T-cell (primary cell): ENCODE data around the gene SLC6A16. TPM values are rescaled to one million over a fixed set of nuclear protein-coding genes. Genes with fewer than 3 reads are reported as not detected.
"Not testable (repeated sequence)": the region's sequence is repeated elsewhere in the genome, so short reads cannot be mapped to it uniquely, and the experiment has no call there.

Source experiments
- ATAC-seq, 4 experiments: fragments of 200-7000 bp in 3 of 4; fragments of 150-1000 bp in 1 of 4; cut with Tn5 transposase; replicated peaks in 1 of 4; 1 replicate in 3 of 4; 2 replicates in 1 of 4; pipeline ENCODE4 v1.10.0; 2021; ENCODE audit warnings: moderate library complexity in 3 of 4, mild to moderate bottlenecking in 2 of 4, moderate number of reproducible peaks in 1 of 4
- CTCF ChIA-PET, 2 donors: fragments of 300-600 bp; sonication (Branson Sonifier 250); formaldehyde crosslinking; loops; one replicate each; lab custom pipeline; 2022; ENCODE audit warnings: antibody characterized with exemption in 2 of 2; lab: Charles Lee
- POLR2A ChIA-PET, 2 donors: fragments of 300-600 bp; sonication (Branson Sonifier 250); formaldehyde crosslinking; loops; one replicate each; lab custom pipeline; 2022; ENCODE audit warnings: antibody characterized with exemption in 2 of 2; lab: Charles Lee
- DNase-seq, 35 experiments: peaks; one replicate each; pipeline versions ENCODE4 v3.0.0 to v3.0.0-alpha.2; 2013 to 2023
- H3K27ac ChIP-seq: one replicate; pipeline ENCODE4 v1.5.1; 2013; ENCODE audit warnings: low read length
- H3K27me3 ChIP-seq, 2 experiments: replicated peaks in 1 of 2; 1 replicate in 1 of 2; 2 replicates in 1 of 2; pipeline versions ENCODE4 v1.6.1 to v1.7.0; 2013; ENCODE audit warnings: low read length in 1 of 2, mixed read lengths in 1 of 2; ENCODE audit not compliant: control insufficient read depth in 2 of 2, insufficient read depth in 2 of 2; ENCODE audit errors: extremely low read depth in 1 of 2
- H3K36me3 ChIP-seq, 2 donors: 1 replicate in 1 of 2; 2 replicates in 1 of 2; pipeline versions ENCODE4 v1.6.1 to v1.7.0; 2013; ENCODE audit warnings: low read length in 1 of 2; ENCODE audit not compliant: control insufficient read depth in 2 of 2, insufficient read depth in 1 of 2; ENCODE audit errors: extremely low read depth in 1 of 2
- H3K4me1 ChIP-seq, 2 experiments: 1 replicate in 1 of 2; 2 replicates in 1 of 2; pipeline versions ENCODE4 v1.6.1 to v1.7.0; 2013; ENCODE audit warnings: low read length in 2 of 2, mixed read lengths in 1 of 2; ENCODE audit not compliant: insufficient read depth in 2 of 2, control insufficient read depth in 1 of 2; ENCODE audit errors: extremely low read depth in 1 of 2
- H3K4me3 ChIP-seq, 2 donors: 1 replicate in 1 of 2; 2 replicates in 1 of 2; pipeline versions ENCODE4 v1.5.1 to v1.7.0; 2013; ENCODE audit warnings: mild to moderate bottlenecking in 2 of 2, low read length in 1 of 2, moderate library complexity in 1 of 2; ENCODE audit not compliant: control insufficient read depth in 1 of 2; ENCODE audit errors: extremely low read depth in 1 of 2
- H3K9me3 ChIP-seq: 2 replicates; pipeline ENCODE4 v1.7.0; 2013
- H3K27ac Mint-ChIP-seq, 2 donors: one replicate each; pipeline ENCODE4 v1.8.0; 2020 to 2021; ENCODE audit warnings: mild to moderate bottlenecking in 2 of 2, mixed read lengths in 2 of 2
- H3K27me3 Mint-ChIP-seq, 2 donors: one replicate each; pipeline ENCODE4 v1.8.0; 2021 to 2022; ENCODE audit warnings: mixed read lengths in 2 of 2
- H3K36me3 Mint-ChIP-seq: one replicate; pipeline ENCODE4 v1.8.0; 2021; ENCODE audit warnings: mixed read lengths
- H3K4me1 Mint-ChIP-seq, 3 donors: one replicate each; pipeline ENCODE4 v1.8.0; 2020 to 2022; ENCODE audit warnings: mixed read lengths in 3 of 3, mild to moderate bottlenecking in 1 of 3
- H3K4me3 Mint-ChIP-seq, 3 donors: one replicate each; pipeline ENCODE4 v1.8.0; 2020 to 2022; ENCODE audit warnings: mild to moderate bottlenecking in 3 of 3, mixed read lengths in 3 of 3, moderate library complexity in 3 of 3
- H3K9me3 Mint-ChIP-seq, 3 donors: one replicate each; pipeline ENCODE4 v1.8.0; 2020 to 2022; ENCODE audit warnings: mixed read lengths in 3 of 3
- WGBS: methylation state at CpG from one replicate; pipeline ENCODE4 v1.1.5; 2013; ENCODE audit warnings: missing lambda C conversion rate; ENCODE audit not compliant: insufficient coverage; 5-methylcytosine and 5-hydroxymethylcytosine counted together
- total RNA-seq, 35 experiments: library from RNA in 6 of 35; stranded (reverse) in 6 of 35; fragments of 120-200 nt in 1 of 35; gene quantifications; one replicate each; pipeline versions ENCODE4 v1.2.1 to v1.2.4 and lab custom pipeline; 2013 to 2026

Gene SLC6A16
- total RNA-seq (1 to 10 TPM; 5.4 to 8.1 (median 6.4) TPM), total RNA-seq (lab: John Stamatoyannopoulos, UW) (0.28 to 8.6 (median 3.0) reads per million in 29 experiments)
- 5.3 TPM for total RNA-seq (2013)

GRCh38 chr19:49324801-49325576 lies at the start of gene SLC6A16:
Gene SLC6A16, minus strand, starts transcription at chr19:49325191. Its CDS starts 13,844 bp downstream, at chr19:49311347.
- 89% methylated on average over 24 of the region's 38 CpGs for WGBS
- H3K36me3 ChIP-seq, result peaks cover 10 to 12% of the 10 kb centered on the region in 2 donors
- H3K9me3 ChIP-seq, result no peaks in the 10 kb centered on the region
- no peak within 1 kb of the TSS for H3K4me3 ChIP-seq
- DNase-seq (no peak), ATAC-seq (no peak)
- Mint-ChIP-seq H3K36me3 (peaks cover 24% of the 10 kb centered on the region), H3K27ac (no peak within 1 kb of the TSS), H3K27me3 (no peaks in the 10 kb centered on the region), H3K4me3 (no peak within 1 kb of the TSS), H3K4me1 (peaks cover 18 to 31% (median 21%) of the 10 kb centered on the region in 3 donors), H3K9me3 (no peaks in the 10 kb centered on the region)
- no peaks in the 10 kb centered on the region for H3K4me1 ChIP-seq
- ChIA-PET POLR2A (interaction anchor here in 1 of 2 donors (0.7 kb wide), 1 partner anchor 16 kb away, joined by 3 read pairs; no protein-coding TSS in a partner anchor), CTCF (no interaction called here)
- no peak within 1 kb of the TSS for H3K27ac ChIP-seq
- no peaks in the 10 kb centered on the region for H3K27me3 ChIP-seq

GRCh38 chr19:49373174-49373573 lies 48.2 kb upstream of the SLC6A16 start:
- H3K36me3 Mint-ChIP-seq, H3K4me3 ChIP-seq, H3K27ac ChIP-seq, ATAC-seq, H3K27ac Mint-ChIP-seq, H3K9me3 Mint-ChIP-seq, H3K9me3 ChIP-seq, H3K4me1 ChIP-seq, H3K36me3 ChIP-seq, DNase-seq, H3K4me3 Mint-ChIP-seq, POLR2A ChIA-PET, H3K4me1 Mint-ChIP-seq, H3K27me3 Mint-ChIP-seq: not testable (repeated sequence)
- CTCF ChIA-PET, result interaction anchor here in 1 of 2 donors (0.6 to 1.0 kb wide), 3 partner anchors 97 to 420 kb away, joined by 3 to 5 read pairs (median 4); no protein-coding TSS in a partner anchor
- 75% methylated on average over 2 of the region's 3 CpGs for WGBS
- H3K27me3 ChIP-seq, result peaks cover 0 to 34% of the 10 kb centered on the region in 2 experiments

- Histone ChIP-seq H3K9me3 (no peaks in the 10 kb centered on the region), H3K36me3 (no peaks in the 10 kb centered on the region), H3K27me3 (peaks cover 0 to 41% of the 10 kb centered on the region in 2 experiments), H3K4me1 (no peaks in the 10 kb centered on the region), H3K27ac (no peak overlapping the region), H3K4me3 (no peak overlapping the region)
- CTCF ChIA-PET, result no interaction called here
- H3K27ac Mint-ChIP-seq, result no peak overlapping the region
- no peaks in the 10 kb centered on the region for H3K4me1 Mint-ChIP-seq
- peaks cover 3% of the 10 kb centered on the region for H3K36me3 Mint-ChIP-seq
- 33% methylated on average over 1 of the region's 3 CpGs for WGBS
- no peak for DNase-seq
- peaks cover 1 to 8% of the 10 kb centered on the region in 2 donors for H3K27me3 Mint-ChIP-seq
- POLR2A ChIA-PET, result no interaction called here
- no peak overlapping the region for H3K4me3 Mint-ChIP-seq
- no peak for ATAC-seq
- H3K9me3 Mint-ChIP-seq, result peaks cover 0 to 7% (median 0%) of the 10 kb centered on the region in 3 donors
Observed at GRCh38 chr19:49371184-49371583, 46.2 kb upstream of the SLC6A16 start.

GRCh38 chr19:49368711-49369358 lies 43.8 kb upstream of the SLC6A16 start:
- peaks cover 3% of the 10 kb centered on the region for H3K36me3 Mint-ChIP-seq
- peaks cover 0 to 22% of the 10 kb centered on the region in 2 donors for H3K27me3 Mint-ChIP-seq
- peaks cover 0 to 48% of the 10 kb centered on the region in 2 experiments for H3K27me3 ChIP-seq
- peaks cover 0 to 7% (median 0%) of the 10 kb centered on the region in 3 donors for H3K9me3 Mint-ChIP-seq
- H3K36me3 ChIP-seq, result no peaks in the 10 kb centered on the region
- H3K9me3 ChIP-seq, result no peaks in the 10 kb centered on the region
- no peak overlapping the region for H3K27ac Mint-ChIP-seq
- no peak overlapping the region for H3K27ac ChIP-seq
- WGBS, result 100% methylated on average over 1 of the region's 5 CpGs
- peaks cover 3 to 7% (median 5%) of the 10 kb centered on the region in 3 donors for H3K4me1 Mint-ChIP-seq
- ATAC-seq, result no peak
- no peak overlapping the region for H3K4me3 Mint-ChIP-seq
- no peak for DNase-seq
- H3K4me1 ChIP-seq, result peaks cover 0 to 8% of the 10 kb centered on the region in 2 experiments
- POLR2A ChIA-PET, result no interaction called here
- CTCF ChIA-PET, result no interaction called here
- no peak overlapping the region for H3K4me3 ChIP-seq

GRCh38 chr19:49366110-49366509 lies 41.1 kb upstream of the SLC6A16 start:
- POLR2A ChIA-PET, result interaction anchor here in 1 of 2 donors (0.6 kb wide), 1 partner anchor 13 kb away, joined by 3 read pairs; no protein-coding TSS in a partner anchor
- no peak overlapping the region for H3K4me3 Mint-ChIP-seq

GRCh38 chr19:49364083-49364737 lies 39.2 kb upstream of the SLC6A16 start:
- CTCF ChIA-PET, result interaction anchor here in 1 of 2 donors (0.7 kb wide), 1 partner anchor 29 kb away, joined by 6 read pairs; no protein-coding TSS in a partner anchor
- peak overlapping the region in 1 of 3 donors; percentile 25 for H3K4me3 Mint-ChIP-seq
- DNase-seq (no peak), ATAC-seq (no peak)
- POLR2A ChIA-PET, result no interaction called here
- H3K27ac Mint-ChIP-seq, result no peak overlapping the region
- peaks cover 0 to 4% (median 0%) of the 10 kb centered on the region in 3 donors for H3K9me3 Mint-ChIP-seq
- no peak overlapping the region for H3K27ac ChIP-seq
- peaks cover 5 to 29% of the 10 kb centered on the region in 2 donors for H3K27me3 Mint-ChIP-seq
- H3K9me3 ChIP-seq, result no peaks in the 10 kb centered on the region
- H3K4me1 Mint-ChIP-seq, result peaks cover 7 to 21% (median 13%) of the 10 kb centered on the region in 3 donors
- H3K4me1 ChIP-seq, result peaks cover 7 to 35% of the 10 kb centered on the region in 2 experiments
- WGBS, result 74% methylated on average over 20 of the region's 27 CpGs
- H3K4me3 ChIP-seq, result peak overlapping the region; percentile 3 to 15
- no peaks in the 10 kb centered on the region for H3K36me3 Mint-ChIP-seq
- H3K27me3 ChIP-seq, result peaks cover 3 to 79% of the 10 kb centered on the region in 2 experiments
- H3K36me3 ChIP-seq, result no peaks in the 10 kb centered on the region

More at GRCh38 chr19:49366110-49366509, 41.1 kb upstream of the SLC6A16 start:
- Mint-ChIP-seq H3K27me3 (peaks cover 0 to 26% of the 10 kb centered on the region in 2 donors), H3K9me3 (peaks cover 0 to 7% (median 0%) of the 10 kb centered on the region in 3 donors), H3K36me3 (peaks cover 3% of the 10 kb centered on the region), H3K4me1 (peaks cover 7 to 13% (median 11%) of the 10 kb centered on the region in 3 donors), H3K27ac (no peak overlapping the region)
- no peaks in the 10 kb centered on the region for H3K36me3 ChIP-seq
- peaks cover 7 to 35% of the 10 kb centered on the region in 2 experiments for H3K4me1 ChIP-seq
- CTCF ChIA-PET, result interaction anchor here (0.5 to 0.6 kb wide), 2 partner anchors 23 to 154 kb away, joined by 3 to 5 read pairs; no protein-coding TSS in a partner anchor
- ATAC-seq, result no peak
- no peak for DNase-seq
- H3K27ac ChIP-seq, result no peak overlapping the region
- H3K27me3 ChIP-seq, result peaks cover 3 to 75% of the 10 kb centered on the region in 2 experiments
- no peaks in the 10 kb centered on the region for H3K9me3 ChIP-seq
- H3K4me3 ChIP-seq, result no peak overlapping the region
